HG02970 (cell line): Measurements from ENCODE around the gene TMOD3.

Experiments used
- ATAC-seq: cut with Tn5 transposase; IDR thresholded peaks from one replicate; pipeline ENCODE4 v1.9.1; 2021; ENCODE audit warnings: mild to moderate bottlenecking, moderate library complexity, moderate number of reproducible peaks; ENCODE audit not compliant: unreplicated experiment, low FRiP score

Gene TMOD3

GRCh38 chr15:51889486-51889885 is 60.0 kb downstream of the TMOD3 start:
- ATAC-seq: no peak

- ATAC-seq: no peak
Observed at GRCh38 chr15:51904421-51904820, 75.0 kb downstream of the TMOD3 start.

- no peak for ATAC-seq
Observed at GRCh38 chr15:51904931-51905330, 75.5 kb downstream of the TMOD3 start.

- no peak for ATAC-seq
Observed at GRCh38 chr15:51907136-51907862, 77.8 kb downstream of the TMOD3 start.

GRCh38 chr15:51908316-51908715 is 78.9 kb downstream of the TMOD3 start:
- no peak for ATAC-seq

- no peak for ATAC-seq
Observed at GRCh38 chr15:51909584-51909983, 80.1 kb downstream of the TMOD3 start.

GRCh38 chr15:51912528-51912927 is 83.1 kb downstream of the TMOD3 start:
- no peak for ATAC-seq

GRCh38 chr15:51917493-51917892 is 88.0 kb downstream of the TMOD3 start:
- no peak for ATAC-seq

GRCh38 chr15:51924156-51925068 is 95.0 kb downstream of the TMOD3 start:
- no peak for ATAC-seq

- no peak for ATAC-seq
Observed at GRCh38 chr15:51926809-51927208, 97.4 kb downstream of the TMOD3 start.

- no peak for ATAC-seq
Observed at GRCh38 chr15:51931016-51931415, 101.6 kb downstream of the TMOD3 start.

GRCh38 chr15:51931638-51932037 is 102.2 kb downstream of the TMOD3 start:
- ATAC-seq: no peak

GRCh38 chr15:51932161-51932560 is 102.7 kb downstream of the TMOD3 start:
- ATAC-seq: no peak

GRCh38 chr15:51935466-51936104 is 106.1 kb downstream of the TMOD3 start:
- ATAC-seq: peak; percentile 68

GRCh38 chr15:51936105-51936478 is 106.6 kb downstream of the TMOD3 start:
- no peak for ATAC-seq

GRCh38 chr15:51938286-51938685 is 108.8 kb downstream of the TMOD3 start:
- ATAC-seq: no peak

- ATAC-seq: no peak
Observed at GRCh38 chr15:51939216-51939615, 109.8 kb downstream of the TMOD3 start.

- ATAC-seq: no peak
Observed at GRCh38 chr15:51947124-51947523, 117.7 kb downstream of the TMOD3 start.

- no peak for ATAC-seq
Observed at GRCh38 chr15:51952805-51953204, 123.4 kb downstream of the TMOD3 start.

- no peak for ATAC-seq
Observed at GRCh38 chr15:51955504-51955903, 126.1 kb downstream of the TMOD3 start.
